ENCODE results near the gene CCDC78.

Gene CCDC78

GRCh38 chr16:678209-678857 lies 47.9 kb downstream of the CCDC78 start:
- DNase-seq (ENCODE audit: low spot score): no peak

GRCh38 chr16:677316-678190 lies 48.7 kb downstream of the CCDC78 start:
- DNase-seq (ENCODE audit: low spot score): no peak

- no peak for DNase-seq (ENCODE audit: low spot score)
These were observed 49.3 kb downstream of the CCDC78 start for GRCh38 chr16:676913-677312.

GRCh38 chr16:676565-676902 lies 49.7 kb downstream of the CCDC78 start:
- no peak for DNase-seq (ENCODE audit: low spot score)

GRCh38 chr16:675884-676564 lies 50.2 kb downstream of the CCDC78 start:
- no peak for DNase-seq (ENCODE audit: low spot score)

- no peak for DNase-seq (ENCODE audit: low spot score)
These were observed 51.0 kb downstream of the CCDC78 start, which contains the start of gene RHBDL1 for GRCh38 chr16:674968-675883. TSS of gene RHBDL1 (plus strand) at chr16:675671. CDS start at chr16:675791, 120 bp downstream.

GRCh38 chr16:674214-674881 lies 51.9 kb downstream of the CCDC78 start:
- no peak for DNase-seq (ENCODE audit: low spot score)

- no peak for DNase-seq (ENCODE audit: low spot score)
These were observed 52.7 kb downstream of the CCDC78 start for GRCh38 chr16:673399-673991.

- no peak for DNase-seq (ENCODE audit: low spot score)
These were observed 53.4 kb downstream of the CCDC78 start for GRCh38 chr16:672851-673250.
